ENCODE data around the gene PLA1A. TPM values are rescaled to one million over a fixed set of nuclear protein-coding genes. Genes with fewer than 3 reads are reported as not detected.
A peak's percentile ranks its signal among the peaks of the same experiment; 100 is the strongest.

Gene PLA1A
- total RNA-seq, 4 donors from 2014 or later: 0.97 to 9.6 (median 3.2) TPM

- DNase-seq (peak in 1 of 2 donors; percentile 32), ATAC-seq (peak; percentile 54 to 72)
- Histone ChIP-seq H3K27me3 (no peaks in the 10 kb centered on the region), H3K4me1 (peaks cover 32 to 41% of the 10 kb centered on the region in 2 donors), H3K9me3 (no peaks in the 10 kb centered on the region), H3K27ac (peak overlapping the region; percentile 86 to 90 (median 86)), H3K36me3 (no peaks in the 10 kb centered on the region), H3K4me3 (peak overlapping the region in 3 of 4 donors; percentile 33 to 48 (median 48))
- TF ChIP-seq POLR2A (IDR thresholded peaks at IDR 0.05): peak in 1 of 2 donors; percentile 58
- TF ChIP-seq CTCF (IDR thresholded peaks at IDR 0.05 in 4 of 5, conservative IDR thresholded peaks at IDR 0.05 in 1 of 5): no peak
- in situ Hi-C loops (cut with MboI; ENCODE audit: low sequenced_read_pairs in 4 of 4): no loop called here
- intact Hi-C loops (cut with DNase I; ENCODE audit: low total_unique reads): no loop called here
Measured at GRCh38 chr3:119619094-119619493, 21.4 kb downstream of the PLA1A start.

DNA sequence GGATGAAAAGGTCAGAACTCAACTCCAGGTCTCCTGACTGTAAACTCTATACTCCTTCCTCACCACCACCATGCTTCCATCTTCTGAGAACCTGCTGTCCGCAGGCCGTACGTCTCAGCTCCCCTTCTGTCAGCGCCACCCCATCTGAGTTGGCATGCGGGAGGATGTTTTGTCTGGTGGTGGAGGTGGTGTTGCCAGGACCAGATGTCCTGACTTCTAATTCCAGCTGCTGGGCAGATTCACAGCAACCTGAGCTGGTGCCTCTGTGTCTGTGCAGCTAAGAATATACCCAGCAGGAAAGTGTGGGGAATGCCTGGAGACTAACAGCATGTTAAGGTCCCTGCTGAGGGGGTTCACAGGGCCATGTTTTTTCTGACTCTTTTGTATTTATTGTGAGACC lies 23.2 kb downstream of the PLA1A start:
- no peak for TF ChIP-seq CTCF (IDR thresholded peaks at IDR 0.05 in 4 of 5, conservative IDR thresholded peaks at IDR 0.05 in 1 of 5)
- peak in 1 of 2 donors; percentile 62 for TF ChIP-seq POLR2A (IDR thresholded peaks at IDR 0.05)
- Histone ChIP-seq H3K9me3 (no peaks in the 10 kb centered on the region), H3K4me3 (peak overlapping the region in 1 of 4 donors; percentile 48), H3K36me3 (no peaks in the 10 kb centered on the region), H3K27ac (peak overlapping the region; percentile 86 to 90 (median 86)), H3K27me3 (no peaks in the 10 kb centered on the region), H3K4me1 (peaks cover 44 to 55% of the 10 kb centered on the region in 2 donors)
- intact Hi-C loops (cut with DNase I; ENCODE audit: low total_unique reads) (no loop called here), in situ Hi-C loops (cut with MboI; ENCODE audit: low sequenced_read_pairs in 4 of 4) (no loop called here)
- DNase-seq: peak; percentile 76 to 89
- peak; percentile 79 to 80 for ATAC-seq

DNA sequence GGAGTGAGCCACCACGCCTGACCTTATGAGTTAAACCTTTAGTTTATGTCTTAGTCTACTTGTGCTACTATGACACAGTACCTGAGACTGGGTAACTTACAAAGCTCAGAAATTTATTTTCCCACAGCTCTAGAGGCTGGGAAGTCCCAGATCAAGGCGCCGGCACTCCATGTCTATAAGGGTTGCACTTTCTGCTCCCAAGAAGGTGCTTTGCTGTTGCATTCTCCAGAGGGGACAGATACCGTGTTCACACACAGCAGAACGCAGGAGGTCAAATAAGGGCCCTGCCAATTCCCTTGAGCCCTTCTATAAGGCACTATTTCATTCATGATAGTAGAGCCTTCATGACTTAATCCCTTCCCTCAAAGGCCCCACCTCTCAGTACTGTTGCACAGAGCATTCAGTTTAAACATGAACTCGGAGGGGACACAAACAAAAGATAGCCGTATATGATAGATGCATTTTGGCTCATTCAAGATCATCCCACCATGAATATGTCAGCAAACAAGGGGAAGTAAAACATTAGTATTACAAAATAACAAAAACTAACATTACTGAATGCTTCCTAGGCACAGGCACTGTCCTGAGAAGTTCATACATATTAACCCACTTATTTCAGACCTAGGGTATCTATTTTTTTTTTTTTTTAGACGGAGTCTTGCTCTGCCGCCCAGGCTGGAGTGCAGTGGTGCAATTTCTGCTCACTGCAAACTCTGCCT lies 26.5 kb downstream of the PLA1A start:
- in situ Hi-C loops (cut with MboI; ENCODE audit: low sequenced_read_pairs in 4 of 4): no loop called here

DNA sequence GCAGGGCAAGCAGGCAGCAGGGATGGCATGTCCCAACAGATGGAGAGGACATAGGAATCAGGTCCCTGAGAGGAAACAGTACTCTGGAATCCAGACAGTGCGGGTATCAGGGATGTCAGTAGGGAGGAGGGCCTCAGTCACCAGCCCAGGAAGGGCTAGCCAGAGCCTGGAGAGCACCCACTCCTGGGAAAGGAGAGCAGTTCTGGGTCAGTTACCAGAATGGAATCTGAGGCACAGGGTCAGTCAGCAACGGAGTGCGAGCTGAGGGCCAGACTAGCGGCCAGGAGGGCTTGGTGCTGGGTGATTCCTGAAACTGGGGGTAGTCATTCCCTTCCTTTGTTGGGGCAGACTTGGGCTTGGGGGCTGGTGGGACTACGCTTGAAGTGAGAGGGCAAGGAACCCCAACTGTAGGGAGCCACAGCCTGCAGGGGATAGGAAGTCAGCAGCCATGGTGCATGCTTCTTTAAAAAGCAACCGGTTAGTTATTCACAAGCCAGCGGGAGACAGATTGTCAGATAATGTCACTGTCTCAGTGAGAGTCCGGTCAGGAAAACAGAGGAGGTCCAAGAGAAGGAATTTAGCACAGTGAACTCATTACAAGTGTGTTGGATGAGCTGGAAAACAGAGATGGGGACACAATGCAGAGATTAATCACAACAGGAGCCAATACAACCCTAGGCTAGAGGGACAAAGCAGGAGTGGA lies 27.9 kb downstream of the PLA1A start:
- intact Hi-C loops (cut with DNase I; ENCODE audit: low total_unique reads): no loop called here
- H3K27ac ChIP-seq: peak overlapping the region; percentile 84 to 95 (median 90)
- no peak overlapping the region for H3K4me3 ChIP-seq
- no peaks in the 10 kb centered on the region for H3K36me3 ChIP-seq
- H3K9me3 ChIP-seq: no peaks in the 10 kb centered on the region
- in situ Hi-C loops (cut with MboI; ENCODE audit: low sequenced_read_pairs in 4 of 4): no loop called here
- peaks cover 69 to 76% of the 10 kb centered on the region in 2 donors for H3K4me1 ChIP-seq
- peak; percentile 6 to 29 for ATAC-seq
- no peaks in the 10 kb centered on the region for H3K27me3 ChIP-seq
- DNase-seq: peak in 1 of 2 donors; percentile 48
- no peak for TF ChIP-seq POLR2A (IDR thresholded peaks at IDR 0.05)
- TF ChIP-seq CTCF (IDR thresholded peaks at IDR 0.05 in 4 of 5, conservative IDR thresholded peaks at IDR 0.05 in 1 of 5): no peak

More for the DNA sequence above, 26.5 kb downstream of the PLA1A start:
- H3K36me3 ChIP-seq: no peaks in the 10 kb centered on the region
- H3K4me3 ChIP-seq: no peak overlapping the region
- H3K4me1 ChIP-seq: peaks cover 69 to 73% of the 10 kb centered on the region in 2 donors
- ATAC-seq: no peak
- TF ChIP-seq POLR2A (IDR thresholded peaks at IDR 0.05) (no peak), CTCF (IDR thresholded peaks at IDR 0.05 in 4 of 5, conservative IDR thresholded peaks at IDR 0.05 in 1 of 5) (no peak)
- intact Hi-C loops (cut with DNase I; ENCODE audit: low total_unique reads): no loop called here
- H3K27me3 ChIP-seq: no peaks in the 10 kb centered on the region
- H3K27ac ChIP-seq: peak overlapping the region in 3 of 4 donors; percentile 90 to 95 (median 90)
- no peaks in the 10 kb centered on the region for H3K9me3 ChIP-seq
- no peak for DNase-seq

Data from gastrocnemius medialis (tissue), 4 donors.